ENCODE results near the gene ARPC5.

- TF ChIP-seq, protein P1, sequence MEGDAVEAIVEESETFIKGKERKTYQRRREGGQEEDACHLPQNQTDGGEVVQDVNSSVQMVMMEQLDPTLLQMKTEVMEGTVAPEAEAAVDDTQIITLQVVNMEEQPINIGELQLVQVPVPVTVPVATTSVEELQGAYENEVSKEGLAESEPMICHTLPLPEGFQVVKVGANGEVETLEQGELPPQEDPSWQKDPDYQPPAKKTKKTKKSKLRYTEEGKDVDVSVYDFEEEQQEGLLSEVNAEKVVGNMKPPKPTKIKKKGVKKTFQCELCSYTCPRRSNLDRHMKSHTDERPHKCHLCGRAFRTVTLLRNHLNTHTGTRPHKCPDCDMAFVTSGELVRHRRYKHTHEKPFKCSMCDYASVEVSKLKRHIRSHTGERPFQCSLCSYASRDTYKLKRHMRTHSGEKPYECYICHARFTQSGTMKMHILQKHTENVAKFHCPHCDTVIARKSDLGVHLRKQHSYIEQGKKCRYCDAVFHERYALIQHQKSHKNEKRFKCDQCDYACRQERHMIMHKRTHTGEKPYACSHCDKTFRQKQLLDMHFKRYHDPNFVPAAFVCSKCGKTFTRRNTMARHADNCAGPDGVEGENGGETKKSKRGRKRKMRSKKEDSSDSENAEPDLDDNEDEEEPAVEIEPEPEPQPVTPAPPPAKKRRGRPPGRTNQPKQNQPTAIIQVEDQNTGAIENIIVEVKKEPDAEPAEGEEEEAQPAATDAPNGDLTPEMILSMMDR (IDR thresholded peaks at IDR 0.05), result no peak
- TF ChIP-seq POLR2AphosphoS5 (IDR thresholded peaks at IDR 0.05) (no peak), POLR2A (IDR thresholded peaks at IDR 0.05; ENCODE audit: low read depth) (no peak), EP300 (IDR thresholded peaks at IDR 0.05) (no peak)
Observed at GRCh38 chr1:183674339-183674738, 38.8 kb upstream of the ARPC5 start.
